ENCODE data around the gene OR10H3.
"Not testable (repeated sequence)": the region's sequence is repeated elsewhere in the genome, so short reads cannot be mapped to it uniquely, and the experiment has no call there.

The OR10H3 gene

DNA sequence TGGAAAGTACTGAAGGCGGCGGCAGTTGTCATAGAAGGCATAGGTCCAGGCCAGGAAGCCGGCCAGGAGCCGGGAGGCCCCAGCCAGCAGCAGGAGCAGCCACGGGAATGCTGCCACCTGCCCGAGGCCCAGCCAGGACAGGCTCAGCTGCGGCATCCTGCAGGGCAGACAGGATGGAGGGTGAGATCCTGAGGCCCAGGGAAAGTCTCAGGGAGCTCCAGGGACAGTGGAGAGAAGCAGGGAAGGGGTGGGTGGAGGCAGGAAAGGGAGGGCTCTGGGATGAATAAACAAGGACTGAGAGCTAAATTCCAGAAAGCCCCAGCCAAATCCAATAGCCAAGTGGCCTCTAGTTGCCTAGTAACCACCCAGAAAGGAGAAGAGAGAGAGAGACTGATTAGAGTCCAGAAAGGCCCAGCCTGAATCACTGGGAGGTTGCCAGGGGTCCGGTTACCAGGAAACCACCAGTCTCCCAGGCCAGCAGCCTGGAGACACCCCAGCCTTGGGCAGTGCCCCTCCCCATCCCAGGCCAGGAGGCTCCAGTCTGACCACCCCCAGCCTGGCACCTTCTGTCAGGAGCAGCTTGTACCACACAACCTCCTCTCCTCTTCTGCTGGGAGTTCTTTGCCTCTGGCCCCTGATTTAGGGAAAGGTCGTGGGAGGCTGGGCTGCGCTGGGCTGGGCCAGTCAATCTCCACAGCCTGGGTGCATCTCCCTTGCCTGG, 42.1 kb downstream of the OR10H3 start:
- DNase-seq: no peak

- DNase-seq: no peak
These were observed 43.0 kb downstream of the OR10H3 start for GRCh38 chr19:15780610-15781418.

DNA sequence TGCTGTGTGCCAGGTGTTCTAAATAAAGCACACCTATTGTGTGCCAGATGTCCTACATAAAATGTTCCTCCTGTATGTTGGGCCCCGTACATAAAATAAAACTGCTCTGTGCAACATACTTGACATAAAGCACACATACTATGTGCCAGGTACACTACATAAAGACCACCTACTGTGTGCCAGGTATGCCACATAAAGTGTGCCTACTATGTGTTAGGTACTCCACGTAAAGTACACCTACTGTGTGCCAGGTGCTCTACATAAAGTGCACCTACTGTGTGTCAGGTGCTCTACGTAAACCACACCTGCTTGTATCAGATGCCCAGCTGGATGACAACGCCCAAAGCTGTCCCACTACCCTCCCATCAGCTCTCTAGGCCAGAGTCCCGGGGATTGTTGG, 43.9 kb downstream of the OR10H3 start:
- DNase-seq: no peak

DNA sequence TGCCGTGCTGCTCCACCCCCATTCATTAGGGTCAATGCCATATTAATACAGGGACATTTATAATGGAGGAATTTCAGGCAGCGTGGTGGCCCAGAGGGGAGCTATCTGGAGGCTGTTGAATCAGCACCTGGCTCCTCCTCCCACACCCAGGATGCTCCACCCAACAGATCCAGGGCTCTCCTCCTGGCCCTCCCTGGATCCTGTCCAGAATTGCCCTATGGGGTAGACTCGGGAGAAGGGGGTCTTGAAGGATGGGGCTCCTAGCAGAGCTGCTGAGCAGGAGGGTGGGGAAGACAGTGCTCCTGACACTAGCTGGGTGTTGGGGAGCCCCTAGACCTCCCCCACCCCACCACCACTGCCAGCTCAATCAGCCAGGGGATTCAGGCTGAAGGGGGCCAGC, 44.4 kb downstream of the OR10H3 start:
- DNase-seq: no peak

DNA sequence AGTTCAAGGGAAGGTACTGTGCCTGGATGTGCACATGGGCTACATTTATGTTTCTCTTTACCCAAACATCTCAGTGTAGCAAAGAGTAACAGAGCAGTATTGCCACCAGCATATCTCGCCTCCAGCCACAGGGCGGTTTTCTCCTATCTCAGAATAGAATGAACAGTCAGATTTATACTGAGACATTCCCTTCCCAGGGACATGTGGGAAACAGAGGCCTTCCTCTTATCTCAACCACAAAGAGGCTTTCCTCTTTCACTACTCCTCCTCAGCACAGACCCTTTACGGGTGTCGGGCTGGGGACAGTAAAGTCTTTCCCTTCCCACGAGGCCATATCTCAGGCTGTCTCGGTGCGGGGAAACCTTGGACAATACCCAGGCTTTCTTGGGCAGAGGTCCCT, 45.1 kb downstream of the OR10H3 start:
- DNase-seq: not testable (repeated sequence)

GRCh38 chr19:15787611-15788155, 49.9 kb downstream of the OR10H3 start, which contains the start of gene OR10H5:
Gene OR10H5 (plus strand): TSS chr19:15787661. CDS start chr19:15794049, 6,388 bp downstream.
- DNase-seq: no peak

DNA sequence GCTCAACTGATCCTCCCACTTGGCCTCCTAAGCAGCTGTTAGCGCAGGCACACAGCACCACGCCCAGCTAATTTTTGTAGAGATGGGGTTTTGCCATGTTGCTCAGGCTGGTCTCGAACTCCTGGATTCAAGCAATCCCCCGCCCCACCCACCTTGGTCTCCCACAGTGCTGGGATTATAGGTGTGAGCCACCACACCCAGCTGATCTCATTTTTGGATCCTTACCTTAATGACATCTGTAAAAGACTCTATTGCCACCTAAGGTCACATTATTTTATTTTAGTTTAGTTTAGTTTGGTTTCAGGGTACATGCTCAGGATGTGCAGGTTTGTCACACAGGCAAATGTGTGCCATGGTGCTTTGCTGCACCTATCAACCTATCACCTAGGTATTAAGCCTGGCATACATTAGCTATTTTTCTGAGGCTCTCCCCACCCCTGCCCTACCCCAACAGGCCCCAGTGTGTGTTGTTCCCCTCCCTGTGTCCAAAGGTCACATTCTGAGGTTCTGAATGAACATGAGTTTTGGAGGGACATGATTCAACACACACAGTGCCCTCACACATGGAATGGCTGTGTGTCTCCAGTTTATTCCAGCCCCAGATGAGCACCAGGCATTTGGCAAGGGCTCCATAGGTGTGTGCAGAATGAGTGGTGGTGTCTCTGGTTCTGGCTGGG, 50.9 kb downstream of the OR10H3 start:
- no peak for DNase-seq

GRCh38 chr19:15790096-15790495, 52.3 kb downstream of the OR10H3 start:
- no peak for DNase-seq
